Measurements from ENCODE around the gene SMAD3.
A peak's percentile ranks its signal among the peaks of the same experiment; 100 is the strongest.

SMAD3 gene

DNA sequence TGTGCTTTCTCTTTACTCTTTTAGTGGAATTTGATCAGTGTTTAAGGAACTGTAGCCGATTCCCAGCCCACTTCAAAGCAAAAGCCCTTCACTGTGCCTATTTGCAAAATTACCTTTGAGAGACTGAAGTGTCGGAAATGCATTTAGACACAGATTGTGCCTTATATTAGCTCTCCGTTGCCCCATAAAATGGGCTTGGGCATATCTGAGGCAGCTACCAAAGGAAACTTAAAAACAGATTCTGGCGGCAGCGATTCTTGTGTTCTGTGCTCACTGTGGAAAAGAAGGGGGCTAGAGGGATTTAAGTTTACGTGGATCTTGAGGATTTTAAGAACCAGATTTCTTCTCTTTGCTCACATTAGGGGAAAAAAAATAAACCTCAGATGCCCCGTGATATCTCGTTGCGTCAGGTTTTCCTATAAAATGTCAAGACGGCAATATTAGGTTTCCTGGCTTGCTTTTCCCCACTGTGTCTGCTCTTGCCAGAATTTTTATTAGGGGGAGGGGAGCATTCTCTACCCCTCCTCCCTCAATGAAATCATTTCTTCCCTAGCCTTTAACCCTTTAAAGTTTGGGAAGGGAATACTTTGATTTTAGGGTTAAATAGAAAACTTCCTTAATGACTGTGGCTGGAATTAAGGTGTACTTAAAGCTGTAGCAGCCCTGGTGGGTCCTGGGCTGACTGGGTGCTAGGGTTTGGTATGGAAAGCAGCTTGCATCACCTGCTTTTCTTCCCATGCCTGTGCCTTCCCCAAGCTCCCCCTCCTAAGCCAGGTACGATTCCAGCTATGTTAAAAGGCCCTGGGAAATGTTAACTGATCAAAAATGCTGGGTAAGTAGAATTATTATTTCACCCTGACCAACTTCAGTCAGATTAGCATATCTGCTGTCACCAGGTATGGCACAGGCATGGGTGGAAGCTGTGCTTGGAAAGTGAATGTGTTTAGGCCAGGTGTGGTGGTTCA lies 73.8 kb downstream of the SMAD3 start (continued):
- TF ChIP-seq ZNF266 (tag by site-specific recombination; IDR thresholded peaks at IDR 0.05; ENCODE audit: low read depth): no peak
- peak; percentile 51 for TF ChIP-seq PRDM10 (tag by site-specific recombination; IDR thresholded peaks at IDR 0.05)
- no peak for TF ChIP-seq ZNF555 (tag by site-specific recombination; conservative IDR thresholded peaks at IDR 0.05)
- TF ChIP-seq ZNF660 (tag by site-specific recombination; IDR thresholded peaks at IDR 0.05): peak; percentile 93
- TF ChIP-seq, protein P1, sequence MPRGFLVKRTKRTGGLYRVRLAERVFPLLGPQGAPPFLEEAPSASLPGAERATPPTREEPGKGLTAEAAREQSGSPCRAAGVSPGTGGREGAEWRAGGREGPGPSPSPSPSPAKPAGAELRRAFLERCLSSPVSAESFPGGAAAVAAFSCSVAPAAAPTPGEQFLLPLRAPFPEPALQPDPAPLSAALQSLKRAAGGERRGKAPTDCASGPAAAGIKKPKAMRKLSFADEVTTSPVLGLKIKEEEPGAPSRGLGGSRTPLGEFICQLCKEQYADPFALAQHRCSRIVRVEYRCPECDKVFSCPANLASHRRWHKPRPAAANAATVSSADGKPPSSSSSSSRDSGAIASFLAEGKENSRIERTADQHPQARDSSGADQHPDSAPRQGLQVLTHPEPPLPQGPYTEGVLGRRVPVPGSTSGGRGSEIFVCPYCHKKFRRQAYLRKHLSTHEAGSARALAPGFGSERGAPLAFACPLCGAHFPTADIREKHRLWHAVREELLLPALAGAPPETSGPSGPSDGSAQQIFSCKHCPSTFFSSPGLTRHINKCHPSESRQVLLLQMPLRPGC (tag by site-specific recombination; IDR thresholded peaks at IDR 0.05): peak; percentile 60; the same call in 1 of the 2 replicates
- TF ChIP-seq ZBTB17 (tag by site-specific recombination; IDR thresholded peaks at IDR 0.05): peak; percentile 89
- no peak for TF ChIP-seq ZNF530 (tag by site-specific recombination; IDR thresholded peaks at IDR 0.05; ENCODE audit: low read depth)
- peak; percentile 75; the same call in 1 of the 2 replicates for TF ChIP-seq ZNF610 (tag by site-specific recombination; IDR thresholded peaks at IDR 0.05; ENCODE audit: borderline replicate concordance)
- no peak for TF ChIP-seq ZNF138 (tag by site-specific recombination; IDR thresholded peaks at IDR 0.05; ENCODE audit: borderline replicate concordance)
- TF ChIP-seq ZNF701 (tag by site-specific recombination; IDR thresholded peaks at IDR 0.05): no peak
- no peak for TF ChIP-seq ZNF274 (IDR thresholded peaks at IDR 0.05; ENCODE audit: low read length)
- TF ChIP-seq ZNF274 (tag by site-specific recombination; IDR thresholded peaks at IDR 0.05; ENCODE audit: borderline replicate concordance): no peak
- TF ChIP-seq ZNF341 (tag by site-specific recombination; IDR thresholded peaks at IDR 0.05; ENCODE audit: low read depth): 0 out of 2 replicates have a peak, but pooled peaks have one; percentile 36
- TF ChIP-seq ZNF426 (tag by site-specific recombination; IDR thresholded peaks at IDR 0.05): no peak
- TF ChIP-seq ZNF785 (tag by site-specific recombination; IDR thresholded peaks at IDR 0.05): no peak
- TF ChIP-seq YY2 (tag by site-specific recombination; IDR thresholded peaks at IDR 0.05): no peak
- TF ChIP-seq ZSCAN30 (tag by site-specific recombination; IDR thresholded peaks at IDR 0.05): peak; percentile 59
- TF ChIP-seq MEIS1 (CRISPR knock-in tag; IDR thresholded peaks at IDR 0.05; ENCODE audit: borderline replicate concordance): no peak
- no peak for TF ChIP-seq ZNF292 (tag by site-specific recombination; IDR thresholded peaks at IDR 0.05; ENCODE audit: borderline replicate concordance, low read depth)
- peak; percentile 65 for TF ChIP-seq KLF8 (tag by site-specific recombination; IDR thresholded peaks at IDR 0.05)
- TF ChIP-seq GLIS2 (tag by site-specific recombination; IDR thresholded peaks at IDR 0.05): no peak
- no peak for TF ChIP-seq SETDB1 (IDR thresholded peaks at IDR 0.05; ENCODE audit: insufficient read length, low read length)
- TF ChIP-seq ZNF510 (tag by site-specific recombination; IDR thresholded peaks at IDR 0.05; ENCODE audit: insufficient replicate concordance): no peak
- peak; percentile 79 for TF ChIP-seq TSHZ1 (tag by site-specific recombination; IDR thresholded peaks at IDR 0.05; ENCODE audit: borderline replicate concordance)
- TF ChIP-seq ZNF76 (tag by site-specific recombination; IDR thresholded peaks at IDR 0.05; ENCODE audit: borderline replicate concordance, low read depth): 0 out of 2 replicates have a peak, but pooled peaks have one; percentile 30
- TF ChIP-seq ZNF558 (tag by site-specific recombination; IDR thresholded peaks at IDR 0.05): no peak
